BJ (cell line): Measurements from ENCODE around the gene MCHR2. TPM values are rescaled to one million over a fixed set of nuclear protein-coding genes. Genes with fewer than 3 reads are reported as not detected.
"Not testable (repeated sequence)": the region's sequence is repeated elsewhere in the genome, so short reads cannot be mapped to it uniquely, and the experiment has no call there.

Source experiments
- CTCF ChIA-PET: fragments of 350-600 bp; formaldehyde crosslinking; extraction: SDS; loops from one replicate; lab custom pipeline; 2021; ENCODE audit warnings: antibody characterized with exemption, inconsistent platforms; lab: Yijun Ruan, JAX
- POLR2A ChIA-PET: fragments of 300-600 bp; sonication (Branson Sonifier 250); formaldehyde crosslinking; extraction: SDS; loops from one replicate; lab custom pipeline; 2021; ENCODE audit warnings: antibody characterized with exemption; lab: Charles Lee
- DNase-seq: peaks from one replicate; pipeline ENCODE4 v3.0.0-alpha.2; 2011; ENCODE audit warnings: low read depth
- H3K27me3 ChIP-seq: 2 replicates; pipeline ENCODE4 v1.6.0; 2011; ENCODE audit warnings: low read length; ENCODE audit not compliant: control insufficient read depth, insufficient read depth
- H3K36me3 ChIP-seq: 2 replicates; pipeline ENCODE4 v1.5.1; 2011; ENCODE audit warnings: low read length; ENCODE audit not compliant: control insufficient read depth, insufficient read depth
- H3K4me3 ChIP-seq: 2 replicates; pipeline ENCODE4 v1.5.1; 2011; ENCODE audit warnings: low read depth, mild to moderate bottlenecking, control low read depth, low read length
- polyA minus RNA-seq: library from RNA; depleted of rRNA, polyadenylated mRNA; stranded (reverse); fragments of >200 nt; gene quantifications from 2 replicates; pipeline ENCODE4 v1.2.3, GENCODE V29; 2011; rRNA and poly(A)+ RNA removed
- polyA plus RNA-seq: library from polyadenylated mRNA; depleted of rRNA; stranded (reverse); fragments of >200 nt; gene quantifications from 2 replicates; pipeline ENCODE4 v1.2.3, GENCODE V29; 2011; rRNA removed
- TF ChIP-seq, protein P1 (sequence below): IDR thresholded peaks from 2 replicates; pipeline ENCODE4 v1.5.1; 2011; ENCODE audit warnings: low read depth, mild to moderate bottlenecking, control low read depth, inconsistent platforms, low read length, moderate library complexity; ENCODE audit not compliant: insufficient read depth

MCHR2 gene, protein sequence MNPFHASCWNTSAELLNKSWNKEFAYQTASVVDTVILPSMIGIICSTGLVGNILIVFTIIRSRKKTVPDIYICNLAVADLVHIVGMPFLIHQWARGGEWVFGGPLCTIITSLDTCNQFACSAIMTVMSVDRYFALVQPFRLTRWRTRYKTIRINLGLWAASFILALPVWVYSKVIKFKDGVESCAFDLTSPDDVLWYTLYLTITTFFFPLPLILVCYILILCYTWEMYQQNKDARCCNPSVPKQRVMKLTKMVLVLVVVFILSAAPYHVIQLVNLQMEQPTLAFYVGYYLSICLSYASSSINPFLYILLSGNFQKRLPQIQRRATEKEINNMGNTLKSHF
- polyA plus RNA-seq (0.05 TPM in 1 of 2 replicates, not detected in the other), polyA minus RNA-seq (not detected in 2 replicates)

DNA sequence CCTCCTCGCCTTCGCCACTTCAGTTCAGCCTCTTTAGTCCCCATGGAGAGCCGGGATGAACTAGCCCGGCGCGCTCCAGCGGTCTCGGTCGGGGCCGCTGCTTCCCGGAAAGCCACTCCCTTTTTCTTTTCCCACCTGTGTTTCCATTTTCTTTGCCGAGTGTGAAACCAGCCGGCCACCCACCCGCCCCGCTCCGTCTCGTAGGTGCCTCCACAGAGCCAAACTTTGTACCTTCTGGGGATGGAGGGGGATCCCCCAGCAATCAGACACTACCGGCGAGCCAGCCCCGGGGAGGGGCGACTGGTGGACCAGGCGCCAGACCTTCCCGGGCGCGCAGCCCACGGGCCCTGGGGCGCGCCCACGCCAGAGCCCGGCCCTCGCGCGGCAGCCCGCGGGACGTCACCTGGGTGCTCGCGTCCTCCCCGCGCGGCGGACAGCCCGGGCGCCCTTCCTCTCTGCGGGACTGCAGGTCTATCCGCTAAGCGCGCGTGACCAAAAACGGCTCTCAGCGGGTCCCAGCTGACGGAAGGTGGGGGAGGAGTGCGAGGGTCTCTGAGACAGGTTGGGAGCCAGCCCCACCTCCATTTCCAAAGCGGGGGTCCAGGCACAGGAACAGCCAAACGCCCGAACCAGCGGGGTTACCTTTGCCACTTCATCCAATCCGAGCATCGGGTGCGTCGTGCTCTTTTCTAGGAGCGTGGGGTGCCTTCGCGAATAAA is at the start of gene MCHR2:
TSS of gene MCHR2 (minus strand) at position 691 of the 719 bp plus-strand sequence. CDS start 38,076 bp downstream, outside the sequence.
- H3K36me3 ChIP-seq: no peaks in the 10 kb centered on the region
- no peaks in the 10 kb centered on the region for H3K27me3 ChIP-seq
- CTCF ChIA-PET: interaction anchor here (1.0 to 1.3 kb wide), 2 partner anchors 108 to 125 kb away, joined by 3 to 6 read pairs; no protein-coding TSS in a partner anchor
- POLR2A ChIA-PET: no interaction called here
- DNase-seq: no peak
- TF ChIP-seq, protein P1, sequence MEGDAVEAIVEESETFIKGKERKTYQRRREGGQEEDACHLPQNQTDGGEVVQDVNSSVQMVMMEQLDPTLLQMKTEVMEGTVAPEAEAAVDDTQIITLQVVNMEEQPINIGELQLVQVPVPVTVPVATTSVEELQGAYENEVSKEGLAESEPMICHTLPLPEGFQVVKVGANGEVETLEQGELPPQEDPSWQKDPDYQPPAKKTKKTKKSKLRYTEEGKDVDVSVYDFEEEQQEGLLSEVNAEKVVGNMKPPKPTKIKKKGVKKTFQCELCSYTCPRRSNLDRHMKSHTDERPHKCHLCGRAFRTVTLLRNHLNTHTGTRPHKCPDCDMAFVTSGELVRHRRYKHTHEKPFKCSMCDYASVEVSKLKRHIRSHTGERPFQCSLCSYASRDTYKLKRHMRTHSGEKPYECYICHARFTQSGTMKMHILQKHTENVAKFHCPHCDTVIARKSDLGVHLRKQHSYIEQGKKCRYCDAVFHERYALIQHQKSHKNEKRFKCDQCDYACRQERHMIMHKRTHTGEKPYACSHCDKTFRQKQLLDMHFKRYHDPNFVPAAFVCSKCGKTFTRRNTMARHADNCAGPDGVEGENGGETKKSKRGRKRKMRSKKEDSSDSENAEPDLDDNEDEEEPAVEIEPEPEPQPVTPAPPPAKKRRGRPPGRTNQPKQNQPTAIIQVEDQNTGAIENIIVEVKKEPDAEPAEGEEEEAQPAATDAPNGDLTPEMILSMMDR: no peak
- peak within 1 kb of the TSS; percentile 52 for H3K4me3 ChIP-seq

DNA sequence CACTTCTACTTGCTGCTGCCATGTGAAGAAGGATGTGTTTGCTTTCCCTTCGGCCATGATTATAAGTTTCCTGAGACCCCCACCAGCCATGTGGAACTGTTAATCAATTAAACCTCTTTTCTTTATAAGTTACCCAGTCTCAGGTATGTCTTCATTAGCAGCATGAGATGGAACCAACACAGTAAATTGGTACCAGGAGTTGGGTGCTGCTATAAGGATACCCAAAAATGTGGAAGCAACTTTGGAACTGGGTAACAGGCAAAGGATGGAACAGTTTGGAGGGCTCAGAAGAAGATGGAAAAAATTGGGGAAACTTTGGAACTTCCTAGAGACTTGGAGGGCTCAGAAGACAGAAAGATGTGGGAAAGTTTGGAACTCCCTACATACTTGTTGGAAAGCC is 44.5 kb upstream of the MCHR2 start:
- H3K4me3 ChIP-seq, H3K27me3 ChIP-seq, POLR2A ChIA-PET, DNase-seq, H3K36me3 ChIP-seq, CTCF ChIA-PET: not testable (repeated sequence)

DNA sequence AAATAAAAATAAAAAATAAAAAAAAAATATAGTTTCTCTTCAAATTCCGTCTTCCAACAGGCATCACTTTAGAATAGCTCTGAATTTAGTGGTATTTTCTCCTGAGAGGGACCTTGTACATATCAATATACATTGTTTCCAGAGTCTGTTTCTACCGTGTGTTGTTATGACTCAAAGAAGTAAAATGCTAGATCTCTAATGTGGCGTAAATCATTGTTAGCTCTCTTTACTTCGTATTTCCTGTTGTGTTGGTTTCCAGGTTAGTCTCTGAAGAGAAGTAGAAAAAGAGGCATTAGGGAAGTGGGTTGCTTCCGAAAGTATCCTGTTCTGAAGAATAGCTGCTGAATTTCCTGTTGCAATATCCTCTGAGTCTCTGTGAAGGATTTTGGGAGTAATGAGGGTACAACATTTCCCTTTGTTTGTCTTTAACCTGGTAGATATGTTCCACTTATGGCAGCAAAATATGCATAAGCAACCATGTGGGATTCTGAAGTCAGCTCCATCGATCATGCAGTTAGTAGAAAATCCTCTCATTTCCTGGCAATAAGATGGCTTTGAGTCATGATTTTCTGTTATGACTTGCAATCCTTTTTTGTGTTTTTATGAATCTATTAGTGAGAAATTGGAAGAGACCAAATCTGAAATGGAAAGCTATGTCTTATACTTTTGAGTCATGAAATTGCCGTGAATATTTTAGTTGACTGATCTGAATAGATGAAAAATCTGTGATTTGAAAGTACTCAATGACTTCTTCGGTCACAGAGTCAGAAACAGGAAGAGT is 42.0 kb upstream of the MCHR2 start:
- DNase-seq: no peak
- H3K27me3 ChIP-seq: no peaks in the 10 kb centered on the region; the same call in 1 of the 2 replicates
- ChIA-PET CTCF (no interaction called here), POLR2A (no interaction called here)
- TF ChIP-seq, protein P1: no peak
- no peaks in the 10 kb centered on the region for H3K36me3 ChIP-seq
- H3K4me3 ChIP-seq: no peak overlapping the region

DNA sequence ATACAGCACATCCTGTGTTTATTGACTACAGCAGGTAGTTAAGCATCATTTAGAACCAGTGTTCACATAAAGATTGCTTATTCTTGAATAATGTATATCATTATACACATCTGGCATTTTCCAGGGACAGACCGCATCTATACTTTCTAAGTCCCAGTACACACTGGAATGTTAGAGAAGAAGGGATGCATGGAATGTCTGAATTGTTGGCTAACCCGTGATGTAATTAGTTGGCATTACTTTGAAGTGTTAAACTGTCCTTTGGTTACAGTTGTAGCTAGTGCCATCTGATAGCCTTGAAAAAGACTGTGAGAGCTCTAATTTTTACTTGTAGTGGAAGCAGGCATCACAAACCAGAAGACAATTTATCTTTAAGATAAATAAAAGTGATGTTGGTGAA is 29.8 kb upstream of the MCHR2 start:
- TF ChIP-seq, protein P1: no peak
- no peak for DNase-seq
- Histone ChIP-seq H3K27me3 (no peaks in the 10 kb centered on the region), H3K4me3 (no peak overlapping the region), H3K36me3 (no peaks in the 10 kb centered on the region)
- POLR2A ChIA-PET: no interaction called here
- CTCF ChIA-PET: no interaction called here

DNA sequence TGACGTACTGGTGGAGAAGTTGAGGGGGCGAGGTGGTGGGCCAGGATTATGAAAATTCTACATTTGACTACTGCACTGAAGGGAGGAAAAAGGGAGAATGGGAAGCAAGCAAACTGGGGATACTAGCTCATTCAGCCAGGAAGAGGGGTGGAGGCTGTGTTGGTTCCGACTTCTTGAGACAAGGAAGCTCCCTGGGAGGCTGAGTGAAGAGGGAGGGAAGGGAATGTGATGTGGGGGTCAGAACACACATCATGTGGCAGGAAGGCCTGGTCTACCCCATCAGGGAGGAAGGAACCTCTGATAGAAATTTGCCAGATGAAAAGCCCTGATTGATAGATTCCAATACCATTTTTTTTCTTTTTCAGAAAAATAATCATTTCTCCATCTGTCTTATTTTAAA is 28.8 kb upstream of the MCHR2 start:
- H3K36me3 ChIP-seq: no peaks in the 10 kb centered on the region
- CTCF ChIA-PET: interaction anchor here (0.6 to 1.0 kb wide), 2 partner anchors 77 to 786 kb away, joined by 3 read pairs; no protein-coding TSS in a partner anchor
- DNase-seq: no peak
- POLR2A ChIA-PET: no interaction called here
- TF ChIP-seq, protein P1: no peak
- no peak overlapping the region for H3K4me3 ChIP-seq
- H3K27me3 ChIP-seq: no peaks in the 10 kb centered on the region
